Suppressor macrophage treated with lipopolysaccharide for 4 hours (primary cell): ENCODE results near the gene NEBL.

Experiments
- DNase-seq: peaks from one replicate; pipeline ENCODE4 v3.0.0-alpha.2; 2020

NEBL gene

DNA sequence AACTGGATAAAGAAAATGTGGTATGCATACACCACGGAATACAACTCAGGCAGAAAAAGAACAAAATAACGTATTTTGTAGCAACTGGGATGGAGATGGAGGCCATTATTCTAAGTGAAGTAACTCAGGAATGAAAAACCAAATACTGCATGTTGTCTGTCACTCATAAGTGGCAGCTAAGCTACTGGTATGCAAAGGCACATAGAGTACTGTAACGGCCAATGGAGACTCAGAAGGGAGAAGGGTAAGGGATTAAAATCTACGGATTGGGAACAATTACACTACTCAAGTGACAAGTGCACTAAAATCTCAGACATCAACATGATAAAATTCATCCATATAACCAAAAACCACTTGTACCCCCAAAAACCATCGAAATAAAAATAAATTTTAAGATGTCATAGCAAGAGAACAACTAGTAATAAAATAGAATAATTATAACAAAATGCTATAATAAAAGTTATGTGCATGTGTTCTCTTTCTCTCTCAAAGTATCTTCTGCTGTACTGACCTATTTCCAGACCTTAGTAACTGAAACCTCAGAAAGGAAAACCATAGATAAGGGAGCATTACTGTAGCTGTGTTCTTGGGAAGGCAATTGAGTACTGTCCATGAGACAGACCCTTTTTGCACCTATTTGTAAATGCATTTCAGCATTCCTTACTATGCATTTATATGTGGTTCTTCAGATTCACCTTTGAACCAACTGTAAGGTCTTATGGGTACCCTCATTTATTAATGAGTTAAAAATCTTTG, 6.7 kb upstream of the NEBL start:
- DNase-seq = no peak

DNA sequence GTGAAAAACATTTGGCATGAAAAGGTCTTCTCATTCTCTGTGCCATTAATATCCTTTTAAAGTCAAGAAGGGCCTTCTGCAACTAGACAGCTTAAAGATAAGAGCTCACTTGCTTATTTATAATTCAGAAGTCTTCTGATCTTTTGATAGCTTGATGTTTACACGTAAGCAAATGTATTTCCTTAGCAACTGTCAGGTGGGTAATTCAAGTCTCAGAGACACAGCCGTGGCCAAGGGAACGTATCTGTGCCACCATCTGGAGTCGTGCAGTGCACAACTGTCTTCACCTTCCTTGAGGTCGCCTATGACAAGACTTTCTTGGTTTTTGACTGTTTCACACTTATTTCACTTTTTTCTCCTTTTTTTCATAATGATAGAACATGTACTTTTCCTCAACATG, 4.0 kb upstream of the NEBL start:
- DNase-seq = no peak

DNA sequence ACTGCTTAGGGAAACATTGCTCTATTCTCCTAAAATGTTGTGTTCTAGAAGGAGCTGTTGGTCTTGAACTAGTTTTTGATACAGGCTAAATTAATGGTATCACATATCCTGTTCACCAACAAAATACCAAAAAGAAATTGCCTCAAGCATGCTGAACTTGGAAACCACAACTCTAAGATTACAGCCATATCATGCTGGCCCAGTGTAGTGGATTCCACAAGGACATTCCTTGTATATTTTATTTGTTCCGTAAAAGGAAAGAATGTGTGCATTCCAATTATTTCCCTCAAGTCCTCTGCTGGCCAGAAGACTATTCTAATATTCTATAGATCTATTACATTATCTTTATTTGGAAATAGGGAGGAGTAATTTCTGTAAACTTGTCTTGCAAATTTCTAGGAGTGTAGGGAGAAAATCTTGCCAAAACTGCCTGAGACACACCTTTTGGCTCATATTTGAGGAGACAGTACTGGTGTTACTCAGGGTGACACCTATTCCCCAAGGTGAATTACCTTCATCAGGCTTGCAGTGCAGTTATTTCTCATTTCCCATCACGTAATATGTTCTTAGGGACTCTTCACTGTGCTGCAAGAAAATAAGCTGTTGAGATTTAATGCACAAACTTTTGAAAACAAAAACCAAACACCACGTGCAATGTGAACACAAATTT, 1.9 kb upstream of the NEBL start:
- no peak for DNase-seq

DNA sequence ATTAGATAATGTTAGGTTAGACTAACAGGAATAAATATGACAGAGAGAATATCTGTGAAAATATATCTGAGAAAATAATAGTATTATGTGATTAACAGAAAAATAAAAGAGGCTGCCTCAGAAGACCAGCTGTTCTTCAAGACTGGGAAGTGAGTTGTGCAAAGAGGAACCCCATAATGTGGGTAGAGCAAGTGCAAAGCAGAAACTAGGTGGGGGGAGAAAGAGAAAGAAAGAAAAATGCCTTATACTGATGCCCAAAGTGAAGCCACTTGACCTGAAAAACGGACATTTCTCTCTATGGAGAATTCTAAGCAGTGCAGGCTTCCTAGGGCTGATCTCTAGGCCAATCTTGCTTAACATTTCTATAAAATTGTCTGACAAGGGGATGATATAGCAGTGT, 3.8 kb downstream of the NEBL start:
- DNase-seq = no peak

DNA sequence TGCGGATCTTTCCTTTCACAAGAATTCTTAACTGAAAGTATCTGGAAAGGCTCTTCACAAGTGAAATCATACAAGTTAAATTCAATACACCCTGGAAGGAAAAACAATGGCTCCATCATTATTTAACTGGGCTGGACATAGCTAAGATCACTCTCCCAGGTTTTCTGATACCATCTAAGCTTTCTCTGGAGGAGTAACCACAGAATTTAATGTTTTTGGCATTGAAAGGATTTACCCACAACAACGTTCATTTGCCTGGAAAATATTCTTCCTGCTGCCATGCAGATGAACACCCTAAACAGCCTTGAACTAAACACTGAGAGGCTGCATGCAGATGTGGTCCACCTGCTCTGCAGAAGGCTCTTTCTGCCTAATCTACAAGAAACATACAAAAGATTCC, 4.3 kb downstream of the NEBL start:
- DNase-seq = no peak

DNA sequence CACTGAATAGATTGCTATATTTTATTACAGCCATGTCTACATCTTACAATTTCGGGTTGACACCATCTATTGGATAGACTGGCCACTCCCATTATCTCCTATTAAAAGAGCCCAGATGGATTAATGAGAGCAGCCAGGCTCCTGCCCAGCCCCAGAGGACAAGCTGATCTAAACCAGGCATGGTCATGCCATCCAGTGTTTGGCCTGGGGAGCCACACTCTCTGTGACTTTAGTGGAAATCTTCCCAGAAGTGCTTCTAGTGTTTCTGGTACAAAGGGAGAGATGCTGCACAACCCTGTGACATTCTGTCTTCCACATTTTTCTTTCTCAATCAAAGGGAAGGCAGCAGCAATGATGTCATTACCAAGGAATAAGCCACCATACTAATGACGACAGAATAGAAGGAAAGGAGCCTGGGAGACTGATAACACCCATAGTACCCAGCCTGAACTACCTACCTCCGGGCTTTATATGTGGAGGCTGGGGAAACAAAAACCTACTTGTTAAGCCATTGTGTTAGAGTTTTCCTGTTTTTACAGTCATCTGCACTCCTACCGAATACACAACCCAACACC, 5.0 kb downstream of the NEBL start:
- no peak for DNase-seq

DNA sequence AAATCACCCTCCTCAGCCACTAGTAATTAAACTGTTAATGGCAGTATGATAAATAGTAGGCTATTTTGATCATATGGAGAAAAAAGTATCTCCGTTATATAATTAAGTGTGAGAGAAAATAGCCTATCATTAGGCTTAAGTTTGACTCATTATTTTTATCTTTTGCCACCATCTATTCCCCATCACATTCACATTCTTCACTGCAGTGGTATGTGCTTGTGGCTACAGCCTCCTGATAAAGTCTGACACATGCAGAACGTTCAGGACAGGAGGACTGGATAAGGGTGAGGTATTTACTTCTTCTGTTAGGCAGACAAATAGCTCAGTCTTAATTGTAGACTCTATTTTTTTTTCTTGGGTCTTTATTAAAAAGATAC, 5.8 kb downstream of the NEBL start:
- DNase-seq = no peak

DNA sequence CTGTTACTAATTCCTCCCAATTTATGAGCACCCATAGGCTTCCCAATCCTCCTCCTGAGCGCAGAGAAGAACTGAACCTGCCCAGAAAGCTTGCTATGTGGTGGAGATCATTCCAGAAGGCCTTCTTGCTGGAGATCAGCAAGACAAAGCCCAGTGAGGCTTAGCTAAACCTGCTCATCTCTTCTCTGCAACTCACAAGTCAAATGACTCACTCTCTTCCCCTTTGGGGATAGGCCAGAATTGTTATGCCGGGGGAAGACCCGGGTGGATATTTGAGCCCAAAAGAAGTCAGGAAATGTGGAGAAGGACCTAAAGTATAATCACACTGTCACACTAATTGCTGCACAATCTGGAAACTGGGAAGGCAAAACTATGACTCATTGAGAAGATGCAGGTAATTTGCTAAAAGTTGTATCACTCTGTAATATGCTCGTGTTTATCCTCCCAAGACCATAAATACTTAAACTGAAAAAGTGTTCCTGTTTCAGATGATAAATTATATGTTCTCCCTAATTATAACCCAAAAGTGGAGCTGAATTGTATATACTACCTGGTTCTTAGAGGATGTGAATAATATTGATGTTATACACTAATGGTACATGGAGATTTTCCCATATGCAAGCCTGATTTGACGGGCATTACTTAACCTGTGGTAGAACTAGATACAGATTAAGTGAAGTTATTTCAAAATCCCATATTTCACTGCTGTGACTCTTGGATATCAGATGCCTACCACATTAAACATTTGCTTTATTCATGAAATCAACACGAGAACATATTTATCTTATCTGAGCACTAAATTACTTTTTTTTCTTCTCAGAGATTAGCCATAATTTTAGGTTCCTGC, 6.4 kb downstream of the NEBL start:
- no peak for DNase-seq

DNA sequence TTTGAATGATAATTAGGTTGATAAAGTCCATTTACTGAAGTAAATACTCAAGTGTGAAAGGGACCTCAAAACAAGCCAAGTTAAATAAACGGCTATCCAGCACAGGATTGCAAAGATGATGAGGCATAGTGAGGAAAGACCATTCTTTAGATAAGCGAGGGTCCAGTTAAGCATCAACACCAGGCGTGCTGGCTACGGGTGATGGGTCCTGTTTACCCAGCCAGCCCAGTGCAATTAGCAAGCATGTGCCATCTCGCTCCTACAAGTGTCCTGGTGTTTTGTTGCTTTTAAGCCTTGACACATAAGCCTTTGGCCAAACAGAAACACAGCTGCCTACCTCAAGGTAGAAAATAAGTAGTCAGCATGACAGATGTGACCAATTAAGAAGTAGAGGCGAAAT, 7.1 kb downstream of the NEBL start:
- DNase-seq = no peak

DNA sequence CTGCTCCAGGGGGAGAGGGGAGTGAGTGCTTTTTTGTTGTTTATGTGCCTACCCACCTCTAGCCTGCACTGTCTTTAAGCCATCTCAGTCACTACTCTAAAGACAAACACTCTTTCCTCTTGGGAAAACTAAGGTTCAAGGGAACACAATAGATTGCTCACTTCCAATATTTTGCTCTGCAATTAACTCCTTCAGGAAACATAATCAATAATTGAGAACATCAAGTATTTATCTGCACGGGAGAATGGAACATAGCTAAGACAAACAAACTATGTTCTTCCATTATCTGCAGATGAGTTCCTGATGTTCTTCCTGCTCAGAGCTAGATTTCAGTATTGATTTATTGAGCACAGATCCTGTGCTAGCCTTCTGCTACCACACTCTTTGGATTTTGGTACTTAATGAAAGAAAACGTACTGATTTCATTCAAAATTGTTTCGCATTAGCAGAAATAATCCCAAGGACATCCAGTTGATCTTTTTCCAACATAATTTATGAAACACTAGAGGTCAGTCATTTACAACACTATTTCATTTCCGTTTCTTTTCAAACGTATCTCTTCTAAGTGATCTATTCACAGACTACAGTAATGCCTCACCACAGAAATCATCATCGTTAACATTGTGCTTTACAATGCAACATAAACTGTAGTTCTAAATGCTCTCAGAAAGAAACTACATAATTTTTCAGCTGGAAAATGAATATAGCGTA, 8.3 kb downstream of the NEBL start:
- no peak for DNase-seq

DNA sequence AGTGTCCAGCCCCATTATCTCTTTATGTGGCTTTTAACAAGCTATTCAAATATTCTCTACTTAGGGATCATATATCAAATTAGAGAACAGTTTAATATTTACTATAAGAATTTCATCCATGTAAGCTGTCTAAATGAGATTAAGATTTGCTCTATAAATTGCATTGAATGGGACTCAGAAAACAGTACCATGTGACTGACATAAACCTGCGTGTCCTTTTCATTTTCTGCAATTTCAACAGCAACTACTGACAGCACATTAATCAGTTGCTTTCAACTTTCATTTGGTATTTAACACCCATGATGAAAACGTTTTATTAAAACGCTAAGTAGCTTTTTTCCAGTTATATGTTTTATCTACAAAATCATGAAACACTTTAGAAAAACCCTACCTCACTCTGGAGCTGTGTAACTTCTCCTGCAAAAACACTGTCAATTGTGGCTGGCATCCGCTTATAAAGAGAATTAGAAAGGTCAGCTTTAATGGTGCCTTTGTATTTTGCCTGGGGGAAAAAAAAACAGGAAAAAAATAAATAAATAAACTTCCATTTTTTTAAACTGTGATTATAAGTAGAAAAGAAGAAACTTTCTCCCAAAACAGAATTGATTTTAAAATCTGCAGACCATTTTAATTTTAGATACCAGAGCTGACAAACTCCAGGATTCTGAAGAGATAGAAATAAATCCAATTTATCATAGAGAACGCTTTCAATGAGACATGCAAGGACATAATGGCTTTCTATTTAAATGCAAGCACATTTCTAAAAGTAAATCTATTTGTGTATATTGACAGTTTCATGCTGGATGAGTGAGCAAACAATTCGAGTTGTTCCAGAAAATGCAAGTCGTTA, 9.2 kb downstream of the NEBL start:
- DNase-seq = no peak

DNA sequence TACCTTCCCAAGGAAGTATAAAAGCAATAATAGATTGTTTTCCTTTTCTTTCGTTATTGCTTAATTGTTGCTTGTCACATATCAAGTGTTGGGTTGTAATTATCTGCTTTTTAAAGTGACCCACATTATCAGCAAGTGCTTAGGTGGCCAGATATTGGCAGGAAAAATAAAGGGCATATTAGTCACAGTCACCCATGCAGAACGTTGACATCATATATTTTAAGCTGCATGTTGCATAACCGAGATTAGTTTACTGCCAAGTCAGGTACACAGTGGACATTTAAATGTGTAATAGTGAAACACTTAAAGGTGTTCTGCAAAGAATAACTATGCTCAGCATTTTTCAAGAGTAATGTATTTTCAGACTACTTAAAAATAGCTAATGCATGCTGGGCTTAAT, 11.4 kb downstream of the NEBL start:
- no peak for DNase-seq

DNA sequence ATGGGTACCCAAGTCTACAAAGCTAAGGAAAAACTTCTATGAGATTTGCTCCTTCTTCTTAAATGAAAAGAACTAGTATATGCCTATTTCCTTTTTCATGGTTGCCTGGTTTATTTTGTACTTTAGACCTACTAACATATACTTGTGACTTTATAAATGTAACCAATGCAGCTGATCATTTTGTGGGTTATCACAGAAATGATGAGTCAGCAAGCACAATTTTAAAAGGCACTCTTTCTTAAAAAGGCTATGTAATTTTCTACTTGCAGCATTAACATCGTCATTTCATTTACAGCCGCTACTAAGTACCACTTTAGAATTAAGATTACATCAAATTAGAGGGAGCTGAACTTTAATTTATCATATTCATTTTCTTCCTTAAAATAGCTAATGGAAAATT, 13.6 kb downstream of the NEBL start:
- no peak for DNase-seq

DNA sequence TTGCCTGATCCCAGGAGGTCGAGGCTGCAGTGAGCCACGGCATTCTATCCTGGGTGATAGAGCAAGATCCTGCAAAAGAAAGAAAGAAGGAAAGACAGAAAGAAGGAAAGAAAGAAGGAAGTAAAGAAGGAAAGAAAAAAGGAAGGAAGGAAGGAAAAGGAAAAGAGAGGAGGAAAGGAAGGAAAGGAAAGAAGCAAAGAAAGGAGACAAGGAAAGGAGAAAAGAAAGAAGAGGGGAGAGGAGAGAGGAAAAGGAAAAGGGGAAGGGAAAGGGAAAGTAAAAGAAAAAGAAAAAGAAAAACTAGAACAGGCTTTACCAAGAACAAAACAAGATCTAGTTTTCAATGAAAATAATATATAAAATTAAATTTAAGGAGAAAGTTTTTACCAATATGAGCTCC, 15.0 kb downstream of the NEBL start:
- no peak for DNase-seq

DNA sequence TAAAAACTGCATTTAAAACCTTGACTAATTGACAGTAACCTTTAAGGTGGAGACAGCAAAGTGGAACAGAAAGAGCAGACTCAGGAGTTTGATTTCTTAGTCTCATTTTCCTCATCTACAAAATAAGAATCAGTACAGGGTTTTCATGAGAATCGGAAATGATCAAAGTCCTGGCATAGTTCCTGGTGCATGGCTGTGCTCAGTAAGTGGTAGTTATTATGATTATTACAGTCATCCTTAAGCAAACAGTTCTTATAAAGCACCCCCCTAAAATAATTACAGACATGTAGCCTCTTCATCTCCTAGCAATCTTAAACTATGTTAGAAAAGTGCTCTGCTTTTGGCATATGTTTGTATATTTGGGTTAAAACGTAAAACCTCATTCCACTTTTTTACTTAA, 18.0 kb downstream of the NEBL start:
- DNase-seq = no peak

DNA sequence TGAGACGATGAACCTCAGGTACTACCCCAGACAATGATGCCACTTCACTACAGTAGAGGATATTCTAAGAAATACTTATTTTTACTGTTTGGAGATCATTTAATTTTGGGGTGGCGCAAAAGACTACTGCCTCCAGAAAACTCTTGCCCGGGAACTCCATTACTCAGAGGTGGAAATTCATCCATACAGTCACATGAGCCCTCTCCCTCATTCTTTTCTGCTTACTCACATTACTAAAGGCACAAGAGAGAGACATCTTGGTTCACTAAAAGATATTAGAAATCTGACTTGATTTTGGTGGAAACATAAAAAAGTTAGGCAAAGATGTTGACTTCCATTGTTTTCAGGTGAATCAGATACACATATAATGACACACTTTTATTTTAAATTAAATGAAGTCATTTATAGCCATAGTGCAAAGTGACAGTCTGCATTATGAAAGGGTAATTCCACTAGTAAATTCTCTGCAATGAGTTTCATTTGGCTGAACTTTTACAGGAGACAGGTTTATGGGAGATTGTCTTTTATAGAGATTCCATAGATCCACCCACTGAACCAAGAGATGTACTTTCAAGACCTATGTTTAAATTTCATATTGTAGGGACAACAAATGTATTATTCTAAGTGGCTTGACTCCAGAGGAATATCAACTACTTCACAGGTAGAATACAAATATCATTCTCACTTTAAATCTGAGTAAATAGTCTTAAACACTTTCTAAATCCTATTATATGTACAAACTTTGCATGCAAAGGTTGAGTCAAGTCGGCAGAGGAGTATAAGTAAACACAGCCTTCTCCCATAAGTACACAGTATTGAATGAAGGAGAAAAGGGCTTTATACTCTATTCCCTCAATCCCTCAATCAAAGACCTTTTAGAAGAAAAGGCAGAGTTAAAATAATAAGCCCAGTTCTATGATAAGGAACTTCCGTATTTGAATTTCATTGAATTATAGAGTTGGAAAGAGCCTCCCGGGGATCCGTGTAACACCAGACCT, 18.8 kb downstream of the NEBL start:
- no peak for DNase-seq

DNA sequence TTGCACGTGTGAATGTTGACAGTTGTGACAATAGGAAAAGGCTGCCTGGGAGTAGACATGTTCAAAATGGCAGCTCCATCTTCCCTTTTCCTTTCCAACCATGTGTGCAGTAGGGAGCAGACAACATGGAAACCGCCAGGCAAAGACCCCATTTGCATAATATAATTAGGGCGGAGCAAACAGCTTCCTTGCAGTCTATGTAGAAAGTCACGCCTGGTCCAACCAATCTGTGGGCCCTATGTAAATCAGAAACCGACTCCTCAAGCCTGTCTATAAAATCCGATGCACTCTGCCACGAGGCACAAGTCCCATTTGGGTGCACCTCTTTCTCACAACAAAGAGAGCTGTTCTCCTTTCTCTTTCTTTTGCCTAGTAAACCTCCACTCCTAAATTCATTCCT, 19.6 kb downstream of the NEBL start:
- no peak for DNase-seq

DNA sequence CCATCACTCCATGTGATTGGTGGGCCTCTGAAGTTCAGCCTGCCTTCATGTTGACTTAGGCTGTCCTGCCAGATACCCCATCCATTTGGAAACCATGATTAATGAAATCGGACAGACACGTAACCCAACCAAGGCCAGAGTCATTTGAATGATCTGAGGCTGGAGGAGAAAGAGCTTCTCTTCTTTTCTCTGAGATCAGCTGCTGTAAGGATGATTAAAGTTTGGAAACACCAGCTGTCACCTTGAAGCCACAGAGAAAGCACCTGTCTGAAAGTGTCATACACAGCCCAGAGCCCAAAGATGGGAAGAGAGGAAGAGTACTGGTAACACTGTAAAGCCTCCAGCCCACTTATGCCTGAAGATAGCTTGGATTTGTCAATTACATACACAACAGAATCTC, 22.9 kb downstream of the NEBL start:
- no peak for DNase-seq

DNA sequence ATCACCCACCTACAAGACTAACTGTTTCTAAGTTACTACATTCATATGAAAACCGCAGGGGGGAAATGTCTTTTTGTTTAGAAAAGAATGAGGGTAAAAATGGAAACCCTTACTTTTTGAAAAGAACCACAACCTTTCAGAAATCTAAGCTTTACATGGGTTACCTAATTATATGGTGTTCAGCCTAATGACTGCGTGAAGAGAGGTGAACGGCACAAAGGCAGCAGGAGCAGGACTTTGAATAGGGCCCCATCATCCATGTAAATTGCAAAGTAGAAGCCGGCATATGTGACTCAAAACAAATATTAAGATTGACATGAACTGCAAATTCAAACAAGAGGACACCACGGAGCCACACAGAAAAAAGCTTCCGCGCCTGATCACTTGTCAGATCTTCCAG, 25.1 kb downstream of the NEBL start:
- DNase-seq = no peak

DNA sequence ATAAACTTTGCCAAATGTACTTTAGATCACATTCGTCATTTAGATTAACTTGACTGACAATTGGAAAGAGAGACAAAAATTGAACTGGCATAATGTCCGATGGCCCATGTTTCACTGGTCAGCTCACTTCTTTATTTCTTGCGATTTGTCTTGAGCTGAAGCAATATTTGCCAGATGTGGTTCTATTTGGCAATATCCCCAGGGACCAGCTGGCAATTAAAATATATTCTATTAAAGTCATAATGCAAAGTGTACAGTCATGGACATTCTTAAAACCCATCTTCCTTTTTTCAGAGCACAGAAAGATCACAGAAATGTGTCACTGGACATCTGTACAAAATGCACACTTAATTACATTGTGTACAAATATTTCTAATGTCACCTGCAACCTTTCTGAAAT, 26.3 kb downstream of the NEBL start:
- no peak for DNase-seq

DNA sequence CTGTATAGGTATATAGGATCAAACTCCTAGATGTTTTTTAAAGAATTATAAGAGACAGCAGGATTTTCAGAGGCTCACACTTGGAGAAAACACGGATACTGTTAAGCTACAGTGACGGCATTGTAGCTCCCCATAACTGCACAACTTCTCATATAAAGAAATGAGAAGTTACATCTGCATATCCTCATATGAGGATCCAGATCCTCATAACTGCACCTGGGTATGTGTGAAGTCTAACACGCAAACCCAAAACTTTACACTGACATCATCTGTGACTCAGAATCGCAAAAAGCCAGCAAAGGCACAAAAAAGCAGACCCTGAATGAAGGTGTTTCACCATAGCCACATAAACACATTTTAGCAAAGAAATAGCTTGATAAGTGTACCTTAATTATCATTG, 34.1 kb downstream of the NEBL start:
- no peak for DNase-seq
